HG02973 (cell line): ENCODE data around the gene RAB40C.

Source experiments
- ATAC-seq: cut with Tn5 transposase; IDR thresholded peaks from one replicate; pipeline ENCODE4 v1.9.1; 2021; ENCODE audit warnings: moderate library complexity; ENCODE audit not compliant: unreplicated experiment

The RAB40C gene

GRCh38 chr16:630249-630814 lies 40.5 kb downstream of the RAB40C start:
- no peak for ATAC-seq

GRCh38 chr16:630815-631405 lies 41.0 kb downstream of the RAB40C start, which contains the start of gene WFIKKN1:
Gene WFIKKN1 (plus strand): TSS chr16:630985. CDS start chr16:631254, 269 bp downstream.
- ATAC-seq, result no peak

- no peak for ATAC-seq
These were observed 42.0 kb downstream of the RAB40C start for GRCh38 chr16:631808-632358.

- no peak for ATAC-seq
These were observed 42.8 kb downstream of the RAB40C start for GRCh38 chr16:632486-633335.

- ATAC-seq, result no peak
These were observed 43.6 kb downstream of the RAB40C start for GRCh38 chr16:633336-634050.

- ATAC-seq, result no peak
These were observed 44.3 kb downstream of the RAB40C start for GRCh38 chr16:634051-634670.

- no peak for ATAC-seq
These were observed 45.1 kb downstream of the RAB40C start for GRCh38 chr16:634996-635395.

GRCh38 chr16:635573-636205 lies 45.8 kb downstream of the RAB40C start:
- peak; percentile 1 for ATAC-seq

- ATAC-seq, result peak; percentile 67
These were observed 46.6 kb downstream of the RAB40C start, which contains the start of gene METTL26 for GRCh38 chr16:636206-637080. Gene METTL26 (minus strand): TSS chr16:636305. CDS start chr16:636290, 15 bp downstream.

GRCh38 chr16:637081-638018 lies 47.5 kb downstream of the RAB40C start:
- no peak for ATAC-seq

GRCh38 chr16:638034-638543 lies 48.2 kb downstream of the RAB40C start:
- ATAC-seq, result no peak

GRCh38 chr16:638836-639235 lies 49.0 kb downstream of the RAB40C start:
- ATAC-seq, result no peak

GRCh38 chr16:640614-641013 lies 50.7 kb downstream of the RAB40C start:
- no peak for ATAC-seq

GRCh38 chr16:641326-642188 lies 51.7 kb downstream of the RAB40C start, which contains the start of gene MCRIP2:
Gene MCRIP2 (plus strand): TSS chr16:641828. CDS start chr16:641992, 164 bp downstream.
- peak; percentile 33 for ATAC-seq

GRCh38 chr16:642189-643049 lies 52.6 kb downstream of the RAB40C start:
- peak; percentile 33 for ATAC-seq

GRCh38 chr16:643050-643368 lies 53.1 kb downstream of the RAB40C start:
- ATAC-seq, result no peak
